Osteocyte (in vitro differentiated cells): ENCODE measurements around the gene NOP53. TPM values are rescaled to one million over a fixed set of nuclear protein-coding genes. Genes with fewer than 3 reads are reported as not detected.

ENCODE experiments used
- DNase-seq: peaks from one replicate; pipeline ENCODE4 v3.0.0; 2021; ENCODE audit warnings: mixed read lengths; ENCODE audit not compliant: unreplicated experiment; ENCODE audit errors: extremely low spot score
- H3K27ac Mint-ChIP-seq: one replicate; pipeline ENCODE4 v1.8.0; 2021; ENCODE audit warnings: mild to moderate bottlenecking, mixed read lengths; ENCODE audit not compliant: unreplicated experiment
- H3K27me3 Mint-ChIP-seq: one replicate; pipeline ENCODE4 v1.8.0; 2021; ENCODE audit warnings: mixed read lengths; ENCODE audit not compliant: unreplicated experiment
- H3K36me3 Mint-ChIP-seq: one replicate; pipeline ENCODE4 v1.8.0; 2021; ENCODE audit warnings: mixed read lengths; ENCODE audit not compliant: unreplicated experiment
- H3K4me1 Mint-ChIP-seq: one replicate; pipeline ENCODE4 v1.8.0; 2021; ENCODE audit warnings: mixed read lengths; ENCODE audit not compliant: unreplicated experiment
- H3K4me3 Mint-ChIP-seq: one replicate; pipeline ENCODE4 v1.8.0; 2021; ENCODE audit warnings: mild to moderate bottlenecking, moderate library complexity, mixed read lengths; ENCODE audit not compliant: unreplicated experiment
- H3K9me3 Mint-ChIP-seq: one replicate; pipeline ENCODE4 v1.8.0; 2021; ENCODE audit warnings: mixed read lengths; ENCODE audit not compliant: unreplicated experiment
- total RNA-seq: library from RNA; stranded (reverse); gene quantifications from 2 replicates; pipeline ENCODE4 v1.2.1, GENCODE V29; 2021
- TF ChIP-seq, protein P1 (sequence below): fragments of 200-600 bp; sonication (generic); IDR thresholded peaks from 2 replicates; pipeline ENCODE4 v1.5.0; 2021; ENCODE audit warnings: antibody characterized with exemption, mild to moderate bottlenecking, moderate library complexity

Gene NOP53
- total RNA-seq, 1 donor from 2014 or later, result 232 TPM

DNA sequence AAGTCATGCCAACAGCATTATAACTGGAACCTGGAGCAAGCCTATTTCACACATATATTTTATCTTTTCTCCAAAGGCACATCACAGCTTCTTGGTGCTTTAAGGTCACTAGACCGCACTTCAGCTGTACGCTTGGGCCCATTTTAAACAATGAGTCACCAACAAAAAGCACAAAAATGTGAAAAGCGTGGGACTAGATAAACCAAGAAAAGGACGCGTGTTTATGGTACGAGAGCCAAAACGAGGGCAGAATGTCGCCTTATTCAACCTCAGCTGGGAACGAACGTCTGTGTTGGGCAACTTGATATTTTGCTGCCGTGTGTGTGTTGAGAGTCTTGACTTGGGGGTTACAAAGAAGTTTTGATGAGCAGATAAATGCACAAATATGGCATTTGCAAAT, 41.3 kb upstream of the NOP53 start:
- no peak for DNase-seq
- H3K4me3 Mint-ChIP-seq, result no peak overlapping the region
- peaks cover 6% of the 10 kb centered on the region for H3K4me1 Mint-ChIP-seq
- TF ChIP-seq, protein P1, sequence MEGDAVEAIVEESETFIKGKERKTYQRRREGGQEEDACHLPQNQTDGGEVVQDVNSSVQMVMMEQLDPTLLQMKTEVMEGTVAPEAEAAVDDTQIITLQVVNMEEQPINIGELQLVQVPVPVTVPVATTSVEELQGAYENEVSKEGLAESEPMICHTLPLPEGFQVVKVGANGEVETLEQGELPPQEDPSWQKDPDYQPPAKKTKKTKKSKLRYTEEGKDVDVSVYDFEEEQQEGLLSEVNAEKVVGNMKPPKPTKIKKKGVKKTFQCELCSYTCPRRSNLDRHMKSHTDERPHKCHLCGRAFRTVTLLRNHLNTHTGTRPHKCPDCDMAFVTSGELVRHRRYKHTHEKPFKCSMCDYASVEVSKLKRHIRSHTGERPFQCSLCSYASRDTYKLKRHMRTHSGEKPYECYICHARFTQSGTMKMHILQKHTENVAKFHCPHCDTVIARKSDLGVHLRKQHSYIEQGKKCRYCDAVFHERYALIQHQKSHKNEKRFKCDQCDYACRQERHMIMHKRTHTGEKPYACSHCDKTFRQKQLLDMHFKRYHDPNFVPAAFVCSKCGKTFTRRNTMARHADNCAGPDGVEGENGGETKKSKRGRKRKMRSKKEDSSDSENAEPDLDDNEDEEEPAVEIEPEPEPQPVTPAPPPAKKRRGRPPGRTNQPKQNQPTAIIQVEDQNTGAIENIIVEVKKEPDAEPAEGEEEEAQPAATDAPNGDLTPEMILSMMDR, result no peak
- H3K27me3 Mint-ChIP-seq, result no peaks in the 10 kb centered on the region
- peak overlapping the region; percentile 39 for H3K27ac Mint-ChIP-seq
- H3K9me3 Mint-ChIP-seq, result no peaks in the 10 kb centered on the region
- H3K36me3 Mint-ChIP-seq, result peaks cover 7% of the 10 kb centered on the region

DNA sequence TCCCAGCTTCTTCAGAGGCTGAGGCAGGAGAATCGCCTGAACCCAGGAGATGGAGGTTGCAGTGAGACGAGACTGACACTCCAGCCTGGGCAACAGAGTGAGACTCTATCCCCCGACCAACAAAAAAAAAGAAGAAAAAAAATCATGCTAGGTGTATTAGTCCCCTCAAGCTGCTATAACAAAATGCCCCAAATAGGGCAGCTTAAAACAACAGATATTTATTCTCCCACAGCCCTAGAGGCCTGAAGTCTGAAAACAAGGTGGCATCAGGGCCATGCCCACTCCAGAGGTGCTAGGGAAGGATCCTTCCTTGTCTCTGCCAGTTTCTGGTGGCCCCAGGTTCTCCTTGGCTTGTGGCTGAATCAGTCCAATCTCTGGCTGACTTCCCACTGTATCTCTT, 40.7 kb upstream of the NOP53 start:
- peaks cover 6% of the 10 kb centered on the region for H3K4me1 Mint-ChIP-seq
- no peaks in the 10 kb centered on the region for H3K9me3 Mint-ChIP-seq
- DNase-seq, result no peak
- H3K27me3 Mint-ChIP-seq, result no peaks in the 10 kb centered on the region
- peaks cover 7% of the 10 kb centered on the region for H3K36me3 Mint-ChIP-seq
- no peak overlapping the region for H3K27ac Mint-ChIP-seq
- TF ChIP-seq, protein P1, result no peak
- H3K4me3 Mint-ChIP-seq, result no peak overlapping the region

DNA sequence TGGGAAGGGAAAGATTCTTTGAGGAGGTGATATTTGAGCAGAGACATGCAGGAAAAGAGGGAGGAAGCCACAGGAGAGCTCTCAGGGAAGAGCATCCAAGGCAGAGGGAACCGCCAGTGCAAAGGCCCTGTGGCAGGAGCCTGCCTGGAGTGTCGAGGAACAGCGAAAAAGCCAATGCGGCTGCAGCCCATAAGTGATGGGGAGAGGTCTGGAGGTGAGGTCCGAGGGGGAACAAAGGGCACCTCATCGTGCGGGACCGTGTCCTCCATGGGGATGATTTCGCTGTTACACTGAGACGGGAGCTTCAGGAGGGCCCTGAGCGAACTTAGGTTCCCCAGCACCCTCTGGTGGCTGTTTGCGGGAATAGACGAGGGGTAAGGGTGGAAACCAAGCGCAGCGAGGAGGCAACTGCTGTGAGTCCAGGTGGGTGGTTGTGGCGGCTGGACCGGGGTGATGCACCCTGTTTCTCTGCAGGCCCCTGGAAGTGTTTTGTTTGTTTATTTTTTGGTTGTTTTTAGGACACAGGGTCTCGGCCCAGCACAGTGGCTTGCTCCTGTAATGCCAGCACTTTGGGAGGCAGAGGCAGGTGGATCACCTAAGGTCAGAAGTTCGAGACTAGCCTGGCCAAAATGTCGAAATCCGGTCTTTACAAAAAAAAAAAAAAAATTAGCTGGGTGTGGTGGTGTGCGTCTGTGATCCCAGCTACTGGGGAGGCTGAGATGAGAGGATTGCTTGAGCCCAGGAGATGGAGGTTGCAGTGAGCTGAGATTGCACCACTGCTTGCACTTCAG, 38.0 kb upstream of the NOP53 start:
- Mint-ChIP-seq H3K36me3 (peaks cover 7% of the 10 kb centered on the region), H3K9me3 (no peaks in the 10 kb centered on the region), H3K4me1 (peaks cover 8% of the 10 kb centered on the region), H3K27ac (no peak overlapping the region), H3K27me3 (no peaks in the 10 kb centered on the region), H3K4me3 (no peak overlapping the region)
- TF ChIP-seq, protein P1, result peak; percentile 85
- DNase-seq, result no peak

DNA sequence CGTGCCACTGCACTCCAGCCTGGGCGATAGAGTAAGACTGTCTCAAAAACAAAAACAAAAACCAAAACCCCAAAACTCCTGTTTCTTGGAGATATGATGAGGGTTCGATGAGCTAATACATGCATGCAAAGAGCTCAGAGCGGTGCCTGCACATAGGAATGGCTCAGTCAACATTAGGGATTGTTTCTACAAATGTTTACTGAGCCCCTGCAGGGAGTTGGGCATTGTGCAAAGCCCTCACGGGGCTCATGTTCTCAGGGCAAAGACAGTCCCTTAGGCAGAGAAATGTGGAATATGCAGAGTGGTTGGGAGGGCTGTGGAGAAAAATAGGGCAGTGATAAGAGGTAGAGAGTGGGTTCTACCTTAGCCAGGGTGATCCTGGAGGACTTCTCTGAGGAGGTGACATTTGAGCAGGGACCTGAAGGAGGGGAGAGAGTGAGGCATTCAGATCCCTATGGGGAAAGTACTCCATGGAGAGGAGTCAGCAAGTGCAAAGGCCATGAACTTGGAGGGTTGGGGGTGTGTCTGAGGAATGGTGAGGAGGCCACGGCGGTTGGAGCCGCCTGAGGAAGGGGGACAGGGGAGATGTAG, 33.6 kb upstream of the NOP53 start:
- peaks cover 16% of the 10 kb centered on the region for H3K36me3 Mint-ChIP-seq
- no peak overlapping the region for H3K27ac Mint-ChIP-seq
- no peaks in the 10 kb centered on the region for H3K27me3 Mint-ChIP-seq
- H3K9me3 Mint-ChIP-seq, result no peaks in the 10 kb centered on the region
- DNase-seq, result no peak
- TF ChIP-seq, protein P1, result no peak
- H3K4me1 Mint-ChIP-seq, result peaks cover 31% of the 10 kb centered on the region
- H3K4me3 Mint-ChIP-seq, result peak overlapping the region; percentile 28
